Endothelial cell of umbilical vein (primary cell): ENCODE data around the gene CDX1. TPM values are rescaled to one million over a fixed set of nuclear protein-coding genes. Genes with fewer than 3 reads are reported as not detected.

Experiments
- BruUV-seq: library from RNA; stranded (reverse); fragments of 400-500 nt; replicated peaks from 2 replicates; lab custom pipeline; 2021; lab: Mats Ljungman, UMichigan
- CTCF ChIA-PET: fragments of 300-600, 350-600 bp; sonication (Branson Sonifier 250); formaldehyde crosslinking; loops from one replicate; lab custom pipeline; 2021; ENCODE audit warnings: antibody characterized with exemption, inconsistent platforms; lab: Charles Lee
- POLR2A ChIA-PET: fragments of 300-600, 350-600 bp; sonication (Branson Sonifier 250); formaldehyde crosslinking; loops from one replicate; lab custom pipeline; 2021; ENCODE audit warnings: antibody characterized with exemption, inconsistent platforms; lab: Charles Lee
- DNase-seq: peaks from one replicate; pipeline ENCODE4 v3.0.0-alpha.2; 2011; ENCODE audit warnings: low read depth, low spot score
- FAIRE-seq: peaks from 2 replicates; lab custom pipeline; 2011; peaks lifted over from hg19 to GRCh38; lab: Jason Lieb, UNC
- H2AFZ ChIP-seq: 2 replicates; pipeline ENCODE4 v1.6.0; 2012; ENCODE audit warnings: low read depth, low read length, control low read depth, inconsistent platforms
- H3K27ac ChIP-seq: 2 replicates; pipeline ENCODE4 v1.5.1; 2011; ENCODE audit warnings: low read depth, mild to moderate bottlenecking, control low read depth, low read length, moderate library complexity; ENCODE audit not compliant: insufficient read depth
- H3K27me3 ChIP-seq, 2 experiments: 2 replicates each; pipeline versions ENCODE4 v1.6.0 to v1.6.1; 2011; ENCODE audit warnings: low read length in 2 of 2, mixed read lengths in 1 of 2; ENCODE audit not compliant: control insufficient read depth in 2 of 2, insufficient read depth in 2 of 2
- H3K36me3 ChIP-seq, 2 experiments: 2 replicates in 1 of 2; 3 replicates in 1 of 2; pipeline ENCODE4 v1.5.1; 2011; ENCODE audit warnings: low read length in 2 of 2, mild to moderate bottlenecking in 1 of 2, moderate library complexity in 1 of 2; ENCODE audit not compliant: control insufficient read depth in 2 of 2, insufficient read depth in 2 of 2; ENCODE audit errors: extremely low read depth in 1 of 2
- H3K4me1 ChIP-seq: 3 replicates; pipeline ENCODE4 v1.5.1; 2011; ENCODE audit warnings: mild to moderate bottlenecking, low read length; ENCODE audit not compliant: control insufficient read depth, insufficient read depth; ENCODE audit errors: extremely low read depth
- H3K4me2 ChIP-seq: 2 replicates; pipeline ENCODE4 v1.6.1; 2011; ENCODE audit warnings: low read length, control low read depth, mixed read lengths; ENCODE audit not compliant: insufficient read depth
- H3K4me3 ChIP-seq, 3 experiments: fragments of 200-600 bp in 1 of 3; sonication (generic), shearing (Covaris generic) in 1 of 3; replicated peaks in 1 of 3; 2 replicates each; pipeline ENCODE4 v1.5.1; 2011 to 2016; ENCODE audit warnings: control low read depth in 3 of 3, low read length in 3 of 3, mild to moderate bottlenecking in 2 of 3, inconsistent platforms in 1 of 3, low read depth in 1 of 3, moderate library complexity in 1 of 3; ENCODE audit not compliant: insufficient read depth in 1 of 3
- H3K79me2 ChIP-seq: 2 replicates; pipeline ENCODE4 v1.6.0; 2012; ENCODE audit warnings: low read length, inconsistent platforms; ENCODE audit not compliant: control insufficient read depth, insufficient read depth
- H3K9ac ChIP-seq: replicated peaks from 2 replicates; pipeline ENCODE3; 2011; ENCODE audit warnings: low read length, control low read depth; ENCODE audit not compliant: insufficient read depth; ENCODE audit errors: extremely low read depth
- H3K9me1 ChIP-seq: replicated peaks from 3 replicates; pipeline ENCODE4 v1.6.0; 2011; ENCODE audit warnings: mild to moderate bottlenecking, low read length; ENCODE audit not compliant: control insufficient read depth, insufficient read depth; ENCODE audit errors: extremely low read depth
- H3K9me3 ChIP-seq: replicated peaks from 2 replicates; pipeline ENCODE4 v1.5.1; 2012; ENCODE audit warnings: low read length, inconsistent platforms; ENCODE audit not compliant: control insufficient read depth, insufficient read depth
- H4K20me1 ChIP-seq: replicated peaks from 2 replicates; pipeline ENCODE3; 2011; ENCODE audit warnings: mild to moderate bottlenecking, low read length; ENCODE audit not compliant: control insufficient read depth, insufficient read depth; ENCODE audit errors: extremely low read depth
- CTCF ChIP-seq, 2 donors: IDR thresholded peaks; 1 replicate in 1 of 2; 2 replicates in 1 of 2; pipeline ENCODE4 v1.5.1; 2011; ENCODE audit warnings: low read length in 2 of 2, mild to moderate bottlenecking in 2 of 2, moderate library complexity in 2 of 2, control low read depth in 1 of 2, inconsistent platforms in 1 of 2, low read depth in 1 of 2; ENCODE audit not compliant: insufficient read depth in 1 of 2; ENCODE audit errors: extremely low read depth in 1 of 2
- EZH2 ChIP-seq: IDR thresholded peaks from 2 replicates; pipeline ENCODE4 v1.6.1; 2012; ENCODE audit warnings: borderline replicate concordance, low read depth, mild to moderate bottlenecking, moderate library complexity, low read length, inconsistent platforms; ENCODE audit not compliant: severe bottlenecking
- FOS ChIP-seq: IDR thresholded peaks from 2 replicates; pipeline ENCODE4 v1.6.1; 2011; ENCODE audit warnings: mild to moderate bottlenecking, low read length, moderate library complexity, borderline replicate concordance; ENCODE audit not compliant: insufficient read depth
- GATA2 ChIP-seq: IDR thresholded peaks from 2 replicates; pipeline ENCODE4 v1.7.0; 2011; ENCODE audit warnings: low read depth, mild to moderate bottlenecking, moderate library complexity, mixed read lengths, low read length; ENCODE audit not compliant: insufficient read length, insufficient read depth
- JUN ChIP-seq: IDR thresholded peaks from 2 replicates; pipeline ENCODE4 v1.6.1; 2011; ENCODE audit warnings: borderline replicate concordance, low read depth; ENCODE audit not compliant: insufficient read length, insufficient read depth
- MYC ChIP-seq: IDR thresholded peaks from one replicate; pipeline ENCODE4 v1.6.1; 2011; ENCODE audit warnings: mild to moderate bottlenecking, low read depth, low read length
- POLR2A ChIP-seq: IDR thresholded peaks from 2 replicates; pipeline ENCODE4 v1.6.1; 2012; ENCODE audit warnings: low read depth, mild to moderate bottlenecking, control low read depth, low read length
- POLR2AphosphoS5 ChIP-seq: IDR thresholded peaks from 2 replicates; pipeline ENCODE4 v1.6.1; 2012; ENCODE audit warnings: low read depth, mild to moderate bottlenecking, control low read depth, low read length, moderate library complexity; ENCODE audit not compliant: insufficient read depth
- dilution Hi-C: fragments of 300-500 bp; cut with MboI; formaldehyde crosslinking; loops from one replicate; pipeline ENCODE4 v1.15.0; 2019; ENCODE audit warnings: low sequenced_read_pairs; ENCODE audit not compliant: extremely low pct_ligation_motif_present
- intact Hi-C: fragments of 100-400 bp; cut with micrococcal nuclease; formaldehyde crosslinking; loops from one replicate; pipeline ENCODE4 v1.10.0; 2022
- polyA plus RNA-seq, 4 experiments: library from polyadenylated mRNA; depleted of rRNA in 3 of 4; stranded (reverse) in 3 of 4; unstranded in 1 of 4; fragments of >200 nt; gene quantifications; 2 replicates each; pipeline versions ENCODE4 v1.2.1 to v1.2.3, GENCODE V29; 2011 to 2012; ENCODE audit warnings: missing spikeins in 1 of 4
- total RNA-seq: library from RNA; stranded (reverse); gene quantifications from 2 replicates; pipeline ENCODE4 v1.2.3, GENCODE V29; 2021
- TF ChIP-seq, protein P1 (sequence below): IDR thresholded peaks from 2 replicates; pipeline ENCODE4 v1.6.1; 2011; ENCODE audit not compliant: insufficient read depth, insufficient read length

The CDX1 gene
- total and polyA plus RNA-seq, 2 donors (not counting 3 experiments of a cell fraction or from before 2014, with no cell fraction given): not detected

GRCh38 chr5:150123542-150123941, 43.0 kb upstream of the CDX1 start:
- H3K4me1 ChIP-seq: peaks cover 9% of the 10 kb centered on the region
- DNase-seq (no peak), FAIRE-seq (no peak)
- H3K9me3 ChIP-seq: no peaks in the 10 kb centered on the region
- dilution Hi-C loops: no loop called here
- ChIA-PET POLR2A (no interaction called here), CTCF (interaction anchor here (0.9 to 1.7 kb wide), 3 partner anchors 10 to 102 kb away, joined by 3 to 4 read pairs (median 3); no protein-coding TSS in a partner anchor)
- H3K79me2 ChIP-seq: no peaks in the 10 kb centered on the region
- no peaks in the 10 kb centered on the region for H3K27me3 ChIP-seq
- H3K9me1 ChIP-seq: no peaks in the 10 kb centered on the region
- H3K27ac ChIP-seq: no peak overlapping the region
- intact Hi-C loops: no loop called here
- no peak overlapping the region for H3K4me3 ChIP-seq
- no peaks in the 10 kb centered on the region for H3K36me3 ChIP-seq
- BruUV-seq: no TSS peak
- TF ChIP-seq, protein P1, sequence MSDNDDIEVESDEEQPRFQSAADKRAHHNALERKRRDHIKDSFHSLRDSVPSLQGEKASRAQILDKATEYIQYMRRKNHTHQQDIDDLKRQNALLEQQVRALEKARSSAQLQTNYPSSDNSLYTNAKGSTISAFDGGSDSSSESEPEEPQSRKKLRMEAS: no peak
- no peak for TF ChIP-seq JUN
- TF ChIP-seq POLR2AphosphoS5: no peak
- no peak for TF ChIP-seq POLR2A
- no peak for TF ChIP-seq CTCF (IDR thresholded peaks at IDR 0.05; ENCODE audit: extremely low read depth in 1 of 2, insufficient read depth in 1 of 2, low read depth in 1 of 2, low read length in 2 of 2)
- no peak for TF ChIP-seq MYC
- TF ChIP-seq EZH2: no peak
- TF ChIP-seq GATA2: no peak
- no peak for TF ChIP-seq FOS
- H3K4me2 ChIP-seq: no peak overlapping the region
- H3K9ac ChIP-seq: no peak overlapping the region
- H4K20me1 ChIP-seq: no peaks in the 10 kb centered on the region
- no peak overlapping the region for H2AFZ ChIP-seq
